ENCODE results near the gene PNRC2.
"Not testable (repeated sequence)": the region's sequence is repeated elsewhere in the genome, so short reads cannot be mapped to it uniquely, and the experiment has no call there.

PNRC2 gene

GRCh38 chr1:23996700-23997229 is 37.1 kb downstream of the PNRC2 start:
- no peak for DNase-seq

DNA sequence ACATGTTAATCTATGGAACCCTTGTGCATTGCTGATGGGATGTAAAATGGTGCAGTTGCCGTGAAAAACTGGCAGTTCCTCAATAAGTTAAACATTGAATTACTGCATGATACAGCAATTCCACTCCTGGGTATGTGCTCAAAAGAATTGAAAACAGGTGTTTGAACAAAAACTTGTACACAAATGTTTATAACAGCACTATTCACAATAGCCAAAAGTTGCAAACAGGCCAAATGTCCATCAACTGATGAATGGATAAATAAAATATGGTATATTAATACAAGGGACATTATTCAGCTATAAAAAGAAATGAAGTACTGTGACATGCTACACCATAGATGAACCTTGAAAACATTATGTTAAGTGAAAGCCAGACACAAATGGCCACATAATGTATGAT is 38.2 kb downstream of the PNRC2 start:
- no peak for DNase-seq

DNA sequence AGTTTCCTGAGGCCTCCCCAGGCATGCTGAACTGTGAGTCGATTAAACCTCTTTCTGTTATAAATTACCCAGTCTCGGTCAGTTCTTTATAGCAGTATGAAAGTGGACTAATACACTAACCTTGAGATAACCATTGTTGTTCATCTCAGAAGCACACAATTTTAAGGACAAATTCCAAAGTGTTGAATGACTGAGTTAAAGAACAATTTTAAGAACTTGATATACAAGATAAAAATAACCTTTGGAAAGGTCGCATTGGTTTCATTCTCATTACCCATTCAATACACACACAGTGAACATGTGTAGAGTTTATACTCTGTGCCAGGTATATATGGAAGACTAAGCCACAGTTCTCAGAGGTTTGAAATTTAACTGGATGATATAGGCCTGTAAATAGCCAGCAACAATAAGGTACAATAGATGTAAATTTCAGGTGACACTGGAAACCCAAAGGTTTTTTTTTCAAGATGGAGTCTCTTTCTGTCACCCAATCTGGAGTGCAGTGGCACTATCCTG is 39.6 kb downstream of the PNRC2 start:
- no peak for DNase-seq

GRCh38 chr1:24002695-24003094 is 43.1 kb downstream of the PNRC2 start:
- no peak for DNase-seq

DNA sequence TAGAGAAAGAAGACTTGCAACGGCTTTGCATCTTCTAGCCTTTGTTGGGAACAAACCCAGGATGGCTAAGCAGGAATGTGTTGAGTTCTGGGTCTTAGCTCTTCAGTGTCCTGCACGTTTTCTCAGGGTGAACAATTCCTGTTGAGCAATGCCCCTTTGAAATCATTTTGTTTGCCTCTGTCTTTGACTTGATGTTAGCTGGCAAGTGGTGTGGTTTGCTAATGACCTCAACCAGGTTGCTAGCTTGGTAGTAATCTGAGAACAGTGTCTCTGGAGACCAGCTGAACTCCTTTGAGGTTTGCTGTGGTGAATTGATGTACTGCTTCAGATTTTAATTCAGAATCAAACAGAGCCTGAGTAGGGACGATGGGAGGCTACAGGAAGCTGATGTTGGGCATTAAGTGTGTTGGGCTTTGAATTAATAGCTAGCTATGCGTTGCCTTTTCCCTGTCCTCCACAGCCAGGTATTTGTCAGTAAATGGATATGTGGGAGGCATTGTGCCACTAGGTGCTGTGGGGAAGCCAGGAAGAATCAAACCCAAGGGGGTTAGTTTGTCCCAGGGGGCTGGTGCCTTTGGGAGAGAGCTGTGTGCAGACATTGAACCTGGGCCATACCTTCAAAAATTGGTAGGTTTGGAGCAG is 43.8 kb downstream of the PNRC2 start:
- no peak for DNase-seq

DNA sequence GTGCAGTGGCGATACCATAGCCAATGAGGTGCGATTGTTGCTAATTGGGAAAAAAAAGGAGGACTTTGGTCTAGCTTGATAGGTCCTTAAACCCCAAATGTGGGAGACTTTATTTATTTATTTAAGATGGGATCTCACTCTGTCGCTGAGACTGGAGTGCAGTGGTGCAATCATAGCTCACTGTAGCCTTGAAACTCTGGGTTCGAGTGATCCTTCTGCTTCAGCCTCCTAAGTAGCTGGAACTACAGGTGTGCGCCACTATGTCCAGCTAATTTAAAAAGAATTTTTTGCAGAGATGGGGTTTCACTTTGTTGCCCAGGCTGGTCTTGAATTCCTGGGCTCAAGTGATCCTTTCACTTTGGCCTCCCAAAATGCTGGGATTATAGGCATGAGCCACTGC is 44.5 kb downstream of the PNRC2 start:
- DNase-seq, result no peak

GRCh38 chr1:24005163-24005562 is 45.5 kb downstream of the PNRC2 start:
- no peak for DNase-seq

DNA sequence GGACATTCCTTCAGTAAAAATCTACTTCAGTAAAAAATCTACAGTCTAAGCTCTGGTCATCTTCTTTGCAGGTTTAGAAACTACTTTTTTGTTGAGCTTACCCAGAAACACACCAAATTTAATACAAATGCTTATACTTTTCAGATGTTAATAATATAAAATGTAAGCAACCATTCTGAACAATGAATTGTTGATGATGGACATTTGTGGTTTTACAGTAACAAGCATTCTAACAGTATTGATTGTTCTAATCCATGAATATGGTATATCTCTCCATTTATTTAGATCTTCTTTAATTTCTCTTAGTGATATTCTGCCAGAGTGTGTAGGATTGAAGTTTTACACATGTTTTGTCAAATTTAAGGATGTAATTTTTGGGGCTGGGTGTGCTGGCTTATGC is 47.5 kb downstream of the PNRC2 start:
- DNase-seq, result no peak

- DNase-seq, result not testable (repeated sequence)
These were observed 49.1 kb downstream of the PNRC2 start for GRCh38 chr1:24008574-24009184.

GRCh38 chr1:24009406-24009805 is 49.8 kb downstream of the PNRC2 start:
- DNase-seq, result no peak

GRCh38 chr1:24010650-24011049 is 51.0 kb downstream of the PNRC2 start:
- DNase-seq, result no peak

- not testable (repeated sequence) for DNase-seq
These were observed 53.2 kb downstream of the PNRC2 start for GRCh38 chr1:24012878-24013277.

Data from stimulated activated CD4-positive, alpha-beta T cell treated with anti-CD3 and anti-CD28 coated beads, Interleukin-2, amount 100 ng/mL, for 24 hours (primary cell).